Neural crest cell (in vitro differentiated cells): Measurements from ENCODE around the gene LHFPL2. TPM values are rescaled to one million over a fixed set of nuclear protein-coding genes. Genes with fewer than 3 reads are reported as not detected.

Experiments used
- DNase-seq: peaks from one replicate; pipeline ENCODE4 v3.0.0; 2021; ENCODE audit warnings: low read depth, mixed read lengths, low spot score
- H3K27ac Mint-ChIP-seq: one replicate; pipeline ENCODE4 v1.8.0; 2021; ENCODE audit warnings: mild to moderate bottlenecking, mixed read lengths; ENCODE audit not compliant: unreplicated experiment
- H3K27me3 Mint-ChIP-seq: 2 replicates; pipeline ENCODE4 v1.8.0; 2021; ENCODE audit warnings: low read depth, mild to moderate bottlenecking, mixed read lengths
- H3K36me3 Mint-ChIP-seq: 2 replicates; pipeline ENCODE4 v1.8.0; 2021; ENCODE audit warnings: low read depth, mild to moderate bottlenecking, mixed read lengths
- H3K4me1 Mint-ChIP-seq: 2 replicates; pipeline ENCODE4 v1.8.0; 2021; ENCODE audit warnings: mixed read lengths
- H3K4me3 Mint-ChIP-seq: one replicate; pipeline ENCODE4 v1.8.0; 2021; ENCODE audit warnings: mild to moderate bottlenecking, mixed read lengths
- H3K9me3 Mint-ChIP-seq: 2 replicates; pipeline ENCODE4 v1.8.0; 2021; ENCODE audit warnings: mixed read lengths
- CTCF ChIP-seq: fragments of 200-600 bp; sonication (generic); conservative IDR thresholded peaks from 2 replicates; pipeline ENCODE4 v1.5.0; 2021; ENCODE audit warnings: antibody characterized with exemption, mild to moderate bottlenecking
- total RNA-seq: library from RNA; stranded (reverse); gene quantifications from 2 replicates; pipeline ENCODE4 v1.2.1, GENCODE V29; 2021

Gene LHFPL2
- total RNA-seq, 1 donor from 2014 or later: 15.0 TPM

- Mint-ChIP-seq H3K36me3 (peaks cover 2% of the 10 kb centered on the region), H3K4me3 (no peak overlapping the region), H3K9me3 (no peaks in the 10 kb centered on the region), H3K4me1 (peaks cover 34% of the 10 kb centered on the region), H3K27ac (no peak overlapping the region), H3K27me3 (no peaks in the 10 kb centered on the region)
- no peak for TF ChIP-seq CTCF
- DNase-seq: no peak
Observed at GRCh38 chr5:78610163-78610583, 38.4 kb downstream of the LHFPL2 start.

GRCh38 chr5:78607864-78608263, 40.7 kb downstream of the LHFPL2 start:
- Mint-ChIP-seq H3K4me1 (peaks cover 21% of the 10 kb centered on the region), H3K27me3 (no peaks in the 10 kb centered on the region), H3K36me3 (peaks cover 2% of the 10 kb centered on the region), H3K4me3 (no peak overlapping the region), H3K27ac (no peak overlapping the region), H3K9me3 (no peaks in the 10 kb centered on the region)
- TF ChIP-seq CTCF: no peak
- no peak for DNase-seq

- Mint-ChIP-seq H3K4me3 (no peak overlapping the region), H3K36me3 (peaks cover 5% of the 10 kb centered on the region), H3K27ac (no peak overlapping the region), H3K4me1 (peaks cover 20% of the 10 kb centered on the region), H3K9me3 (no peaks in the 10 kb centered on the region), H3K27me3 (no peaks in the 10 kb centered on the region)
- no peak for TF ChIP-seq CTCF
- DNase-seq: no peak
Observed at GRCh38 chr5:78606241-78606640, 42.3 kb downstream of the LHFPL2 start.

GRCh38 chr5:78605611-78606010, 43.0 kb downstream of the LHFPL2 start:
- H3K9me3 Mint-ChIP-seq: no peaks in the 10 kb centered on the region
- H3K4me1 Mint-ChIP-seq: peaks cover 20% of the 10 kb centered on the region
- H3K27ac Mint-ChIP-seq: no peak overlapping the region
- DNase-seq: no peak
- no peak for TF ChIP-seq CTCF
- H3K36me3 Mint-ChIP-seq: peaks cover 5% of the 10 kb centered on the region
- no peak overlapping the region for H3K4me3 Mint-ChIP-seq
- no peaks in the 10 kb centered on the region for H3K27me3 Mint-ChIP-seq

GRCh38 chr5:78604689-78605285, 43.8 kb downstream of the LHFPL2 start:
- peaks cover 19% of the 10 kb centered on the region for H3K4me1 Mint-ChIP-seq
- H3K27ac Mint-ChIP-seq: no peak overlapping the region
- no peak overlapping the region for H3K4me3 Mint-ChIP-seq
- no peaks in the 10 kb centered on the region for H3K27me3 Mint-ChIP-seq
- H3K9me3 Mint-ChIP-seq: no peaks in the 10 kb centered on the region
- peaks cover 5% of the 10 kb centered on the region for H3K36me3 Mint-ChIP-seq
- no peak for TF ChIP-seq CTCF
- no peak for DNase-seq
